Caco-2 (cell line): ENCODE results near the gene IRF1. TPM values are rescaled to one million over a fixed set of nuclear protein-coding genes. Genes with fewer than 3 reads are reported as not detected.

Experiments used
- BruUV-seq: library from RNA; stranded (reverse); fragments of 400-500 nt; replicated peaks from 2 replicates; lab custom pipeline; 2021; lab: Mats Ljungman, UMichigan
- CTCF ChIA-PET: fragments of 300-600 bp; sonication (Branson Sonifier 250); formaldehyde crosslinking; loops from one replicate; lab custom pipeline; 2022; ENCODE audit warnings: antibody characterized with exemption; lab: Charles Lee
- POLR2A ChIA-PET: fragments of 300-600 bp; sonication (Branson Sonifier 250); formaldehyde crosslinking; loops from one replicate; lab custom pipeline; 2022; ENCODE audit warnings: antibody characterized with exemption; lab: Charles Lee
- DNase-seq, 2 experiments: peaks; one replicate each; pipeline versions ENCODE4 v3.0.0 to v3.0.0-alpha.2; 2020 to 2022
- H3K27me3 ChIP-seq: replicated peaks from 2 replicates; pipeline ENCODE4 v1.6.0; 2011; ENCODE audit warnings: low read length; ENCODE audit not compliant: control insufficient read depth, insufficient read depth
- H3K36me3 ChIP-seq: 2 replicates; pipeline ENCODE4 v1.5.1; 2011; ENCODE audit warnings: low read length; ENCODE audit not compliant: control insufficient read depth, insufficient read depth
- H3K4me1 ChIP-seq: fragments of 250-450 bp; sonication (Bioruptor Pico); 2 replicates; pipeline ENCODE4 v1.5.1; 2020; ENCODE audit warnings: mild to moderate bottlenecking
- H3K4me3 ChIP-seq: 2 replicates; pipeline ENCODE4 v1.5.1; 2011; ENCODE audit warnings: low read depth, mild to moderate bottlenecking, control low read depth, low read length
- H3K9me3 ChIP-seq: fragments of 250-450 bp; sonication (Bioruptor Pico); 2 replicates; pipeline ENCODE4 v1.5.1; 2020; ENCODE audit warnings: mild to moderate bottlenecking, moderate library complexity
- H3K27ac Mint-ChIP-seq: one replicate; pipeline ENCODE4 v1.8.0; 2022; ENCODE audit warnings: mixed read lengths; ENCODE audit not compliant: unreplicated experiment
- H3K27me3 Mint-ChIP-seq: one replicate; pipeline ENCODE4 v1.8.0; 2022; ENCODE audit warnings: mixed read lengths; ENCODE audit not compliant: insufficient read depth, unreplicated experiment
- H3K36me3 Mint-ChIP-seq: one replicate; pipeline ENCODE4 v1.8.0; 2022; ENCODE audit warnings: mild to moderate bottlenecking, mixed read lengths; ENCODE audit not compliant: insufficient read depth, unreplicated experiment
- H3K4me1 Mint-ChIP-seq: one replicate; pipeline ENCODE4 v1.8.0; 2022; ENCODE audit warnings: low read depth, mixed read lengths; ENCODE audit not compliant: unreplicated experiment
- H3K4me3 Mint-ChIP-seq: one replicate; pipeline ENCODE4 v1.8.0; 2022; ENCODE audit warnings: mild to moderate bottlenecking, moderate library complexity, mixed read lengths; ENCODE audit not compliant: unreplicated experiment
- H3K9me3 Mint-ChIP-seq: one replicate; pipeline ENCODE4 v1.8.0; 2022; ENCODE audit warnings: mixed read lengths; ENCODE audit not compliant: unreplicated experiment
- intact Hi-C: fragments of 100-400 bp; cut with micrococcal nuclease; formaldehyde crosslinking; loops from one replicate; pipeline ENCODE4 v1.10.0; 2022; ENCODE audit not compliant: unreplicated experiment
- total RNA-seq: library from RNA; stranded (reverse); gene quantifications from 2 replicates; pipeline ENCODE4 v1.2.3, GENCODE V29; 2022
- TF ChIP-seq, protein P1 (sequence below), 2 experiments: fragments of 200-600 bp in 1 of 2; IDR thresholded peaks; 1 replicate in 1 of 2; 2 replicates in 1 of 2; pipeline versions ENCODE4 v1.5.1 to v1.8.0; 2011 to 2022; ENCODE audit warnings: antibody characterized with exemption in 1 of 2, control low read depth in 1 of 2, inconsistent platforms in 1 of 2, low read depth in 1 of 2, low read length in 1 of 2, mild to moderate bottlenecking in 1 of 2, moderate library complexity in 1 of 2; ENCODE audit not compliant: insufficient read depth in 1 of 2, severe bottlenecking in 1 of 2, unreplicated experiment in 1 of 2

Gene IRF1
- total RNA-seq, 1 experiment from 2014 or later, result 16.8 TPM

DNA sequence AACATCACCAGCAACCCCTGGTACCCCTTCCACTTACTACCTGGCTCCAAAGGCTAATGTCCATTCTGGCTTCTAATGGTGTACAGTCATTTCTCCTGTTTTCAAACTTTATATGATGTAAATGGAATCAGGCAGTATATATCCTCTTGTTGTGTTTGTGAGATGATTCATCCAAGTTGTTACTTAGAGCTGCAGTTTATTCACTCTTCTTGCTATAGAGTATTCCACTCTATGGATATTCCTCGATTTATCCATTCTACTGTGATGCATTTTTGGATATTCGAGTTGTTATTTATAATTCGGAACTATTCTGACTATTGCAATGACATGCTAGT is 32.4 kb downstream of the IRF1 start:
- H3K36me3 Mint-ChIP-seq, result no peaks in the 10 kb centered on the region
- Histone ChIP-seq H3K4me1 (peaks cover 15% of the 10 kb centered on the region), H3K27me3 (no peaks in the 10 kb centered on the region), H3K9me3 (no peaks in the 10 kb centered on the region), H3K4me3 (no peak overlapping the region), H3K36me3 (no peaks in the 10 kb centered on the region)
- H3K27ac Mint-ChIP-seq, result no peak overlapping the region
- no peak for DNase-seq
- BruUV-seq, result no TSS peak
- no peaks in the 10 kb centered on the region for H3K27me3 Mint-ChIP-seq
- peaks cover 2% of the 10 kb centered on the region for H3K9me3 Mint-ChIP-seq
- H3K4me1 Mint-ChIP-seq, result peaks cover 2% of the 10 kb centered on the region
- CTCF ChIA-PET, result no interaction called here
- no peak overlapping the region for H3K4me3 Mint-ChIP-seq
- intact Hi-C loops, result no loop called here
- TF ChIP-seq, protein P1, sequence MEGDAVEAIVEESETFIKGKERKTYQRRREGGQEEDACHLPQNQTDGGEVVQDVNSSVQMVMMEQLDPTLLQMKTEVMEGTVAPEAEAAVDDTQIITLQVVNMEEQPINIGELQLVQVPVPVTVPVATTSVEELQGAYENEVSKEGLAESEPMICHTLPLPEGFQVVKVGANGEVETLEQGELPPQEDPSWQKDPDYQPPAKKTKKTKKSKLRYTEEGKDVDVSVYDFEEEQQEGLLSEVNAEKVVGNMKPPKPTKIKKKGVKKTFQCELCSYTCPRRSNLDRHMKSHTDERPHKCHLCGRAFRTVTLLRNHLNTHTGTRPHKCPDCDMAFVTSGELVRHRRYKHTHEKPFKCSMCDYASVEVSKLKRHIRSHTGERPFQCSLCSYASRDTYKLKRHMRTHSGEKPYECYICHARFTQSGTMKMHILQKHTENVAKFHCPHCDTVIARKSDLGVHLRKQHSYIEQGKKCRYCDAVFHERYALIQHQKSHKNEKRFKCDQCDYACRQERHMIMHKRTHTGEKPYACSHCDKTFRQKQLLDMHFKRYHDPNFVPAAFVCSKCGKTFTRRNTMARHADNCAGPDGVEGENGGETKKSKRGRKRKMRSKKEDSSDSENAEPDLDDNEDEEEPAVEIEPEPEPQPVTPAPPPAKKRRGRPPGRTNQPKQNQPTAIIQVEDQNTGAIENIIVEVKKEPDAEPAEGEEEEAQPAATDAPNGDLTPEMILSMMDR (IDR thresholded peaks at IDR 0.05; ENCODE audit: insufficient read depth in 1 of 2, low read depth in 1 of 2, low read length in 1 of 2, severe bottlenecking in 1 of 2, unreplicated experiment in 1 of 2), result no peak
- POLR2A ChIA-PET, result interaction anchor here (1.0 kb wide), 1 partner anchor 32 kb away, joined by 5 read pairs; the partner anchor contains the start of gene IRF1

DNA sequence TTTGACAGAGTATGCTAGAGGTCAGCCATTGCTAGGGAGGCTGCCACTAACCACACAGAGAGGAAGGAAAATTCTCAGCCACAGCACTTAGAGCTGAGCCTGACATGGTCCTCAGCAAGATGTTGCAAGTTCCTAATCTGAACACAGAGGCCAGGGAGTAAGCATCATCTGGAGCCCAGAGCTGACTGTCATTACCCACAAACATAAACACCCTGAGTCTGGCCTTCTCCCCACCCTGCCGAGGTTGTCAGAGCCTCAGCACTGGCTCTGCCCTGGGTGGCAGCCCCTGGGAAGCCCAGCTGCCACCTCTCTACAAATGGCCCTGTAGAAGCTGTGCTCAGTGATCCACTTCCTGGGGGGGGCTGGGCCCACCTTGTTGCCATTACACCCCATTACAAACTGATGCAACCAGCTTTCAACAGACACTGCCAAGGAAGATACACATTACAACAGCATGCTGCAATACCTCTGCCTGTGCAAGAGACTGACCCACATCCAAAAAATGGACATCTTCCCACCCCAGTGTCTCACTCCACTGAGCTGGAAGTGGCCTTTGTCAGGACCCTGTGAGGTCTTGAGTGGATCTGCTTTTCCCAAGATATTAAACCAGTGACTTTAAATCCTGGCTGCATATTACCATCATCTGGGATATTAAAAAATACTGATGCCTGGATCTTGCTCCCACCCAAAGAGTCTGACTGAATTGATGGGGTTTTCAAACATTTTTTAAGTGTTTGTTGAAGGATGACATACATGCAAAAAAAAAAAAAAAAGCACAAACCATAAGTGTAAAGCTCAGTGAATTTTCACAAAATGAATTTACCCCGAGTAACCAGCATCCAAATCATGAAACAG is 33.0 kb downstream of the IRF1 start:
- DNase-seq, result no peak
- BruUV-seq, result no TSS peak
- intact Hi-C loops, result no loop called here
- ChIA-PET CTCF (no interaction called here), POLR2A (interaction anchor here (0.6 to 1.0 kb wide), 3 partner anchors 12 to 39 kb away, joined by 3 to 5 read pairs (median 4); partner anchors contain the start of gene IRF1)
- H3K27ac Mint-ChIP-seq, result no peak overlapping the region
- Histone ChIP-seq H3K9me3 (no peaks in the 10 kb centered on the region), H3K27me3 (no peaks in the 10 kb centered on the region), H3K36me3 (no peaks in the 10 kb centered on the region), H3K4me3 (no peak overlapping the region), H3K4me1 (peaks cover 10% of the 10 kb centered on the region)
- H3K27me3 Mint-ChIP-seq, result no peaks in the 10 kb centered on the region
- no peak overlapping the region for H3K4me3 Mint-ChIP-seq
- TF ChIP-seq, protein P1 (IDR thresholded peaks at IDR 0.05; ENCODE audit: insufficient read depth in 1 of 2, low read depth in 1 of 2, low read length in 1 of 2, severe bottlenecking in 1 of 2, unreplicated experiment in 1 of 2), result no peak
- H3K36me3 Mint-ChIP-seq, result peaks cover 2% of the 10 kb centered on the region
- H3K4me1 Mint-ChIP-seq, result peaks cover 7% of the 10 kb centered on the region
- peaks cover 8% of the 10 kb centered on the region for H3K9me3 Mint-ChIP-seq

DNA sequence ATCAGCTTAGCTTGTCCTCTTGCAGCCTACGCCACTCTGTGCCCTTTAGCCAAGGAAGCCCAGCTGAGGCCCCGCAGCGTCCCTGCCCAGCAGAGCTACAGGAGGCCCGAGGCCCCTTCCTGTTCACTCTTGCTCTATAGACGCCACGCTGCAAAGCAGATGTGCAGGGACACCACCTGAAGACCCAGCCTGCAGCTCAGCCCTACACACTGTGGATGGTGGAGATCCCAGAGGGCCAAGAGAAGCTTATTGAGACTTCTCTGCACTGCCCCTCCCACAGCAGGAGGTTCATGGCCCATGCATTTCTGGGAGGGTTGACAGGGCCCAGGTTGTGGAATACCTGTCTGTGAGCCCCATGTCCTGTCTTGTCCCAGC is 33.6 kb downstream of the IRF1 start:
- Mint-ChIP-seq H3K4me3 (no peak overlapping the region), H3K36me3 (peaks cover 4% of the 10 kb centered on the region), H3K9me3 (peaks cover 12% of the 10 kb centered on the region), H3K27me3 (no peaks in the 10 kb centered on the region), H3K27ac (no peak overlapping the region), H3K4me1 (peaks cover 11% of the 10 kb centered on the region)
- DNase-seq, result no peak
- no peaks in the 10 kb centered on the region for H3K27me3 ChIP-seq
- BruUV-seq, result no TSS peak
- TF ChIP-seq, protein P1 (IDR thresholded peaks at IDR 0.05; ENCODE audit: insufficient read depth in 1 of 2, low read depth in 1 of 2, low read length in 1 of 2, severe bottlenecking in 1 of 2, unreplicated experiment in 1 of 2), result no peak
- ChIA-PET POLR2A (interaction anchor here (0.7 kb wide), 1 partner anchor 39 kb away, joined by 4 read pairs; no protein-coding TSS in a partner anchor), CTCF (no interaction called here)
- H3K9me3 ChIP-seq, result no peaks in the 10 kb centered on the region
- H3K4me3 ChIP-seq, result no peak overlapping the region
- intact Hi-C loops, result no loop called here
- H3K36me3 ChIP-seq, result no peaks in the 10 kb centered on the region
- peaks cover 10% of the 10 kb centered on the region for H3K4me1 ChIP-seq
